H1 (cell line): ENCODE results near the gene HLA-DPA1. TPM values are rescaled to one million over a fixed set of nuclear protein-coding genes. Genes with fewer than 3 reads are reported as not detected.
A peak's percentile ranks its signal among the peaks of the same experiment; 100 is the strongest.

Source experiments
- CTCF ChIA-PET: fragments of 300-600 bp; sonication (Branson Sonifier 250); formaldehyde crosslinking; loops from one replicate; lab custom pipeline; 2021; ENCODE audit not compliant: partially characterized antibody; lab: Charles Lee
- POLR2A ChIA-PET: fragments of 300-600 bp; sonication (Branson Sonifier 250); formaldehyde crosslinking; loops from one replicate; lab custom pipeline; 2021; ENCODE audit warnings: inconsistent platforms; ENCODE audit not compliant: partially characterized antibody; lab: Charles Lee
- DNase-seq, 2 experiments: peaks; one replicate each; pipeline versions ENCODE4 v3.0.0 to v3.0.0-alpha.2; 2010 to 2022; ENCODE audit warnings: low spot score in 2 of 2, low read depth in 1 of 2, mixed read lengths in 1 of 2
- FAIRE-seq: peaks from 2 replicates; lab custom pipeline; 2011; peaks lifted over from hg19 to GRCh38; lab: Jason Lieb, UNC
- H2AFZ ChIP-seq: 2 replicates; pipeline ENCODE4 v1.8.1; 2012; ENCODE audit warnings: low read length, inconsistent platforms
- H2AK5ac ChIP-seq: 2 replicates; pipeline ENCODE4 v1.6.1; 2013; ENCODE audit warnings: low read depth, low read length
- H2BK120ac ChIP-seq: replicated peaks from 2 replicates; pipeline ENCODE3; 2013; ENCODE audit warnings: low read depth, low read length, inconsistent platforms
- H2BK12ac ChIP-seq: 2 replicates; pipeline ENCODE4 v1.6.1; 2013; ENCODE audit warnings: low read depth, low read length
- H2BK15ac ChIP-seq: 2 replicates; pipeline ENCODE4 v1.6.1; 2013; ENCODE audit warnings: low read length
- H2BK20ac ChIP-seq: 2 replicates; pipeline ENCODE4 v1.6.1; 2013; ENCODE audit warnings: low read length
- H2BK5ac ChIP-seq: 2 replicates; pipeline ENCODE4 v1.6.1; 2013; ENCODE audit warnings: low read depth, low read length
- H3K14ac ChIP-seq: 2 replicates; pipeline ENCODE4 v1.6.1; 2013; ENCODE audit warnings: inconsistent platforms; ENCODE audit not compliant: insufficient read length
- H3K18ac ChIP-seq: 2 replicates; pipeline ENCODE4 v1.6.1; 2013; ENCODE audit warnings: low read length; ENCODE audit errors: extremely low read depth
- H3K23ac ChIP-seq: 2 replicates; pipeline ENCODE4 v1.6.1; 2013; ENCODE audit warnings: inconsistent platforms; ENCODE audit not compliant: insufficient read length
- H3K23me2 ChIP-seq: 2 replicates; pipeline ENCODE4 v1.6.1; 2013; ENCODE audit warnings: low read depth, low read length
- H3K27ac ChIP-seq: 2 replicates; pipeline ENCODE4 v1.6.1; 2011; ENCODE audit warnings: low read depth, low read length, inconsistent platforms
- H3K27me3 ChIP-seq, 4 experiments: replicated peaks in 1 of 4; 1 replicate in 1 of 4; 2 replicates in 3 of 4; pipeline versions ENCODE4 v1.6.1 to v1.8.1; 2011 to 2013; ENCODE audit warnings: low read length in 3 of 4, mild to moderate bottlenecking in 3 of 4, inconsistent platforms in 2 of 4, mixed read lengths in 2 of 4, moderate library complexity in 1 of 4; ENCODE audit not compliant: control insufficient read depth in 3 of 4, insufficient read depth in 3 of 4; ENCODE audit errors: extremely low read depth in 1 of 4
- H3K36me3 ChIP-seq, 4 experiments: 2 replicates each; pipeline versions ENCODE4 v1.6.1 to v1.8.1; 2011 to 2013; ENCODE audit warnings: mild to moderate bottlenecking in 4 of 4, low read length in 3 of 4, moderate library complexity in 2 of 4, control low read depth in 1 of 4, inconsistent platforms in 1 of 4; ENCODE audit not compliant: insufficient read depth in 4 of 4, control insufficient read depth in 2 of 4
- H3K4ac ChIP-seq: replicated peaks from 2 replicates; pipeline ENCODE3; 2013; ENCODE audit warnings: low read length, low read depth, mixed read lengths, inconsistent platforms; ENCODE audit not compliant: insufficient read length
- H3K4me1 ChIP-seq, 4 experiments: replicated peaks in 1 of 4; 1 replicate in 1 of 4; 2 replicates in 3 of 4; pipeline versions ENCODE4 v1.6.1 to v1.8.1; 2011 to 2013; ENCODE audit warnings: low read length in 3 of 4, inconsistent platforms in 2 of 4, mixed read lengths in 1 of 4; ENCODE audit not compliant: insufficient read depth in 4 of 4, control insufficient read depth in 3 of 4
- H3K4me2 ChIP-seq, 2 experiments: 2 replicates each; pipeline versions ENCODE4 v1.6.1 to v1.8.1; 2011 to 2013; ENCODE audit warnings: low read depth in 2 of 2, low read length in 2 of 2, control low read depth in 1 of 2, inconsistent platforms in 1 of 2, mild to moderate bottlenecking in 1 of 2; ENCODE audit not compliant: insufficient read depth in 1 of 2
- H3K4me3 ChIP-seq, 4 experiments: fragments of 200-600, 300-600 bp in 1 of 4; sonication (generic), shearing (Covaris generic), sonication (Bioruptor Twin) in 1 of 4; 2 replicates each; pipeline versions ENCODE4 v1.5.1 to v1.8.1; 2011 to 2016; ENCODE audit warnings: low read length in 4 of 4, low read depth in 3 of 4, control low read depth in 2 of 4, inconsistent platforms in 2 of 4, mild to moderate bottlenecking in 2 of 4, mixed read lengths in 1 of 4, moderate library complexity in 1 of 4; ENCODE audit not compliant: insufficient read depth in 2 of 4; ENCODE audit errors: extremely low read depth in 1 of 4
- H3K56ac ChIP-seq: replicated peaks from 2 replicates; pipeline ENCODE3; 2013; ENCODE audit warnings: low read depth, mild to moderate bottlenecking, mixed read lengths, low read length, inconsistent platforms; ENCODE audit not compliant: insufficient read length
- H3K79me1 ChIP-seq: 2 replicates; pipeline ENCODE4 v1.6.1; 2013; ENCODE audit warnings: low read depth, low read length, control low read depth
- H3K79me2 ChIP-seq, 2 experiments: 2 replicates each; pipeline versions ENCODE4 v1.6.1 to v1.8.1; 2012 to 2013; ENCODE audit warnings: low read length in 2 of 2, mild to moderate bottlenecking in 2 of 2, inconsistent platforms in 1 of 2; ENCODE audit not compliant: insufficient read depth in 2 of 2, control insufficient read depth in 1 of 2
- H3K9ac ChIP-seq, 4 experiments: replicated peaks in 1 of 4; 1 replicate in 1 of 4; 2 replicates in 3 of 4; pipeline versions ENCODE4 v1.6.1 to v1.8.1; 2011 to 2013; ENCODE audit warnings: low read depth in 3 of 4, low read length in 3 of 4, control low read depth in 2 of 4, mild to moderate bottlenecking in 2 of 4, moderate library complexity in 2 of 4, inconsistent platforms in 1 of 4; ENCODE audit errors: extremely low read depth in 1 of 4
- H3K9me3 ChIP-seq, 2 experiments: 2 replicates each; pipeline versions ENCODE4 v1.6.1 to v1.8.1; 2012 to 2013; ENCODE audit warnings: mild to moderate bottlenecking in 2 of 2, moderate library complexity in 2 of 2, control low read depth in 1 of 2, inconsistent platforms in 1 of 2, low read depth in 1 of 2, low read length in 1 of 2, mixed read lengths in 1 of 2; ENCODE audit not compliant: insufficient read depth in 2 of 2
- H4K20me1 ChIP-seq, 2 experiments: replicated peaks in 1 of 2; 2 replicates each; pipeline versions ENCODE3 to v1.8.1; 2011 to 2013; ENCODE audit warnings: inconsistent platforms in 2 of 2, low read length in 2 of 2, mild to moderate bottlenecking in 1 of 2; ENCODE audit not compliant: insufficient read depth in 2 of 2, control insufficient read depth in 1 of 2
- H4K5ac ChIP-seq: 2 replicates; pipeline ENCODE4 v1.6.1; 2013; ENCODE audit warnings: low read length, low read depth, mixed read lengths, inconsistent platforms; ENCODE audit not compliant: insufficient read length
- H4K8ac ChIP-seq: 2 replicates; pipeline ENCODE4 v1.8.0; 2013; ENCODE audit warnings: mild to moderate bottlenecking, moderate library complexity, low read length, inconsistent platforms; ENCODE audit not compliant: insufficient read depth; ENCODE audit errors: extremely low read depth
- H4K91ac ChIP-seq: replicated peaks from 2 replicates; pipeline ENCODE3; 2013; ENCODE audit warnings: low read length, mixed read lengths, inconsistent platforms; ENCODE audit not compliant: insufficient read length
- ATF2 ChIP-seq: IDR thresholded peaks from 2 replicates; pipeline ENCODE4 v1.6.1; 2012; ENCODE audit warnings: low read length, inconsistent platforms
- CREB1 ChIP-seq: IDR thresholded peaks from 2 replicates; pipeline ENCODE4 v1.6.1; 2012; ENCODE audit warnings: inconsistent platforms
- CTBP2 ChIP-seq: IDR thresholded peaks from 2 replicates; pipeline ENCODE4 v1.7.0; 2011; ENCODE audit warnings: borderline replicate concordance, mild to moderate bottlenecking, moderate library complexity, mixed read lengths, low read length; ENCODE audit not compliant: insufficient read depth, insufficient read length
- RFX5 ChIP-seq: IDR thresholded peaks from 2 replicates; pipeline ENCODE4 v1.6.1; 2011; ENCODE audit warnings: low read depth, low read length, improper control_type of control experiment, borderline replicate concordance
- WGBS, 2 experiments: shearing (Covaris generic) in 1 of 2; methylation state at CpG; one replicate each; pipeline versions ENCODE4 v1.1.6 to v1.1.7; 2013 to 2015; ENCODE audit warnings: low lambda C conversion rate in 2 of 2, mixed read lengths in 2 of 2, inconsistent platforms in 1 of 2, low coverage in 1 of 2, missing lambda C conversion rate in 1 of 2; ENCODE audit not compliant: insufficient replicate concordance in 2 of 2, insufficient coverage in 1 of 2, insufficient read length in 1 of 2; ENCODE audit errors: extremely low coverage in 1 of 2, missing lambda C conversion rate in 1 of 2; 5-methylcytosine and 5-hydroxymethylcytosine counted together
- polyA plus RNA-seq, 7 experiments: library from polyadenylated mRNA; depleted of rRNA in 3 of 7; stranded (reverse) in 5 of 7; unstranded in 2 of 7; fragments of >200 nt in 5 of 7; fragments of 200-250 nt in 2 of 7; gene quantifications; 1 replicate in 5 of 7; 2 replicates in 1 of 7; 4 replicates in 1 of 7; pipeline versions ENCODE4 v1.2.1 to v1.2.3, GENCODE V29; 2011 to 2013; ENCODE audit warnings: missing spikeins in 2 of 7, mixed read lengths in 2 of 7
- total RNA-seq: library from RNA; stranded (reverse); fragmentation: NEBNext Ultra II Directional; extraction: Animal tissue kit (Norgen Biotek cat#: 25700); gene quantifications from 2 replicates; pipeline ENCODE4 v1.2.1, GENCODE V29; 2021

Gene HLA-DPA1
- total and polyA plus RNA-seq, 2 of the 8 experiments (the other 6 are each of a cell fraction or from before 2014, with no cell fraction given), result 6.2 to 13.1 TPM

DNA sequence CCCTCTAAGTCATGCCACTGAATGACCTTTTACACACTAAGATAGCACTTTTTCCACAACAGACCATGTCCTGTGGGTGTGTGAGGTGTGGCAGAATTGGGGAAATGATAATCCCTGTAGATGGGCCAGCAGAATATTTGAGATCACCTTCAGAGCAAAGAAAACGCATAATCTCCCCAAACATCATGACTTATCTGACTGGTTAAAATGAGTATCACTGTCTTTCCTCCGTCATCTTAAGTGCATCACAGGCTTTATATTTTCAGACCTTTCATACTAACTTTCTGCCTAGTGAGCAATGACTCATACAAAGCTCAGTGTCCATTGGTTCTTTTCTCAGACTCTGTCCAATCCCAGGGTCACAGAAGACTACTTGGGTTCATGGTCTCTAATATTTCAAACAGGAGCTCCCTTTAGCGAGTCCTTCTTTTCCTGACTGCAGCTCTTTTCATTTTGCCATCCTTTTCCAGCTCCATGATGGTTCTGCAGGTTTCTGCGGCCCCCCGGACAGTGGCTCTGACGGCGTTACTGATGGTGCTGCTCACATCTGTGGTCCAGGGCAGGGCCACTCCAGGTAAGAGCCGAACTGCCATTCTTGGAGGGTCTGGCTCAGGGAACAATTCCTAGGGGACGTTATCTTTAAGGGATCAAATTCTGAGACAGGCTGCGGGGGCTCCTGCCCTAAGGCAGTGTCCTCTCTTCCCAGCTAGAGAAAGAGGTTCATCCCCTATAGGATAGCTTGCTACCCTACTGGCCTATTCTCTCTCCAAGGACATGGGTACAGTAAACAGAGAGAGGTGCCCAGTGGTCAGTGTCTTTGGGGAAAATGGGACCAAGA, 2.3 kb upstream of the HLA-DPA1 start, which contains the start of gene HLA-DPB1:
HLA-DPB1 (plus strand) TSS at position 423 of the 838 bp plus-strand sequence; CDS start at position 475, 52 bp downstream.
- TF ChIP-seq ATF2 (no peak), CREB1 (peak; percentile 65), RFX5 (peak; percentile 95), CTBP2 (no peak)
- TF ChIP-seq, all 59 proteins: peak for 2
- Histone ChIP-seq H4K91ac (no peak within 1 kb of the TSS), H2BK15ac (0 out of 2 replicates have a peak within 1 kb of the TSS, but pooled peaks have one; percentile 53), H4K8ac (no peak within 1 kb of the TSS), H3K36me3 (no peaks in the 10 kb centered on the region), H2AFZ (no peak within 1 kb of the TSS; the same call in 1 of the 2 replicates), H3K27ac (no peak within 1 kb of the TSS), H2AK5ac (no peak within 1 kb of the TSS), H3K23me2 (peaks cover 4% of the 10 kb centered on the region; the same call in 1 of the 2 replicates), H3K4ac (no peak within 1 kb of the TSS), H3K9me3 (no peaks in the 10 kb centered on the region), H4K20me1 (no peaks in the 10 kb centered on the region), H3K56ac (no peak within 1 kb of the TSS), H2BK12ac (no peak within 1 kb of the TSS), H3K18ac (no peak within 1 kb of the TSS), H3K9ac (no peak within 1 kb of the TSS), H3K4me1 (peaks cover 0 to 2% (median 0%) of the 10 kb centered on the region in 4 experiments; a peak in 2 of 7 replicates), H2BK5ac (no peak within 1 kb of the TSS), H3K4me2 (no peak within 1 kb of the TSS), H3K27me3 (0 out of 7 replicates have a peak, but pooled peaks cover 0 to under 1% (median 0%) of the 10 kb centered on the region in 4 experiments), H3K23ac (no peak within 1 kb of the TSS), H4K5ac (no peak within 1 kb of the TSS), H2BK20ac (no peak within 1 kb of the TSS), H3K4me3 (no peak within 1 kb of the TSS), H3K79me2 (no peaks in the 10 kb centered on the region), H2BK120ac (no peak within 1 kb of the TSS), H3K79me1 (no peaks in the 10 kb centered on the region), H3K14ac (no peak within 1 kb of the TSS)
- WGBS, 2 experiments, result 87% methylated on average over 10 of the region's 10 CpGs; no CpG with 5 or more reads in 1 of the 2 experiments
- ChIA-PET CTCF (interaction anchor here (0.7 to 2.7 kb wide), 8 partner anchors 9 to 122 kb away, joined by 3 to 12 read pairs (median 4); no protein-coding TSS in a partner anchor), POLR2A (interaction anchor here (0.8 to 1.0 kb wide), 2 partner anchors 68 to 74 kb away, joined by 3 read pairs; no protein-coding TSS in a partner anchor)
- no peak for FAIRE-seq
- no peak for DNase-seq
